ENCODE results near the gene MYO1B.
A peak's percentile ranks its signal among the peaks of the same experiment; 100 is the strongest.

The MYO1B gene

GRCh38 chr2:191228333-191228732 lies 16.9 kb upstream of the MYO1B start:
- no peak for DNase-seq

GRCh38 chr2:191228861-191229260 lies 16.3 kb upstream of the MYO1B start:
- no peak for DNase-seq

- no peak for DNase-seq
Observed at GRCh38 chr2:191230174-191230573, 15.0 kb upstream of the MYO1B start.

- DNase-seq, result no peak
Observed at GRCh38 chr2:191231995-191232394, 13.2 kb upstream of the MYO1B start.

- no peak for DNase-seq
Observed at GRCh38 chr2:191233533-191233932, 11.7 kb upstream of the MYO1B start.

- no peak for DNase-seq
Observed at GRCh38 chr2:191234376-191234775, 10.8 kb upstream of the MYO1B start.

- no peak for DNase-seq
Observed at GRCh38 chr2:191240871-191241270, 4.3 kb upstream of the MYO1B start.

- DNase-seq, result no peak
Observed at GRCh38 chr2:191241418-191241817, 3.8 kb upstream of the MYO1B start.

- peak in 1 of 2 donors; percentile 20 for DNase-seq
Observed at GRCh38 chr2:191243154-191243553, 2.0 kb upstream of the MYO1B start.

- DNase-seq, result no peak
Observed at GRCh38 chr2:191244350-191244749, 854 bp upstream of the MYO1B start.

GRCh38 chr2:191245869-191246531 lies 796 bp downstream of the MYO1B start:
- peak in 1 of 2 donors; percentile 2 for DNase-seq

GRCh38 chr2:191246820-191247380 lies 1.7 kb downstream of the MYO1B start:
- DNase-seq, result no peak

GRCh38 chr2:191247381-191248057 lies 2.3 kb downstream of the MYO1B start:
- no peak for DNase-seq

GRCh38 chr2:191249156-191249813 lies 4.1 kb downstream of the MYO1B start:
- no peak for DNase-seq

- no peak for DNase-seq
Observed at GRCh38 chr2:191250400-191250799, 5.2 kb downstream of the MYO1B start.

GRCh38 chr2:191250986-191251385 lies 5.8 kb downstream of the MYO1B start:
- DNase-seq, result no peak

- no peak for DNase-seq
Observed at GRCh38 chr2:191252699-191253098, 7.5 kb downstream of the MYO1B start.

GRCh38 chr2:191253476-191253875 lies 8.3 kb downstream of the MYO1B start:
- DNase-seq, result no peak

GRCh38 chr2:191255271-191255670 lies 10.1 kb downstream of the MYO1B start:
- DNase-seq, result no peak

GRCh38 chr2:191255756-191256312 lies 10.6 kb downstream of the MYO1B start:
- DNase-seq, result no peak

GRCh38 chr2:191257934-191258333 lies 12.7 kb downstream of the MYO1B start:
- no peak for DNase-seq

- DNase-seq, result no peak
Observed at GRCh38 chr2:191258996-191259395, 13.8 kb downstream of the MYO1B start.

GRCh38 chr2:191262436-191262835 lies 17.2 kb downstream of the MYO1B start:
- no peak for DNase-seq

- DNase-seq, result no peak
Observed at GRCh38 chr2:191263050-191263449, 17.8 kb downstream of the MYO1B start.

Data from CD4-positive, alpha-beta T cell treated with Interleukin-1 beta for 1 hour (primary cell).